H1 (cell line): Measurements from ENCODE around the gene SFMBT2. TPM values are rescaled to one million over a fixed set of nuclear protein-coding genes. Genes with fewer than 3 reads are reported as not detected.

Experiments
- CTCF ChIA-PET: fragments of 300-600 bp; sonication (Branson Sonifier 250); formaldehyde crosslinking; loops from one replicate; lab custom pipeline; 2021; ENCODE audit not compliant: partially characterized antibody; lab: Charles Lee
- POLR2A ChIA-PET: fragments of 300-600 bp; sonication (Branson Sonifier 250); formaldehyde crosslinking; loops from one replicate; lab custom pipeline; 2021; ENCODE audit warnings: inconsistent platforms; ENCODE audit not compliant: partially characterized antibody; lab: Charles Lee
- DNase-seq, 2 experiments: peaks; one replicate each; pipeline versions ENCODE4 v3.0.0 to v3.0.0-alpha.2; 2010 to 2022; ENCODE audit warnings: low spot score in 2 of 2, low read depth in 1 of 2, mixed read lengths in 1 of 2
- FAIRE-seq: peaks from 2 replicates; lab custom pipeline; 2011; peaks lifted over from hg19 to GRCh38; lab: Jason Lieb, UNC
- H2AFZ ChIP-seq: 2 replicates; pipeline ENCODE4 v1.8.1; 2012; ENCODE audit warnings: low read length, inconsistent platforms
- H2AK5ac ChIP-seq: 2 replicates; pipeline ENCODE4 v1.6.1; 2013; ENCODE audit warnings: low read depth, low read length
- H2BK120ac ChIP-seq: replicated peaks from 2 replicates; pipeline ENCODE3; 2013; ENCODE audit warnings: low read depth, low read length, inconsistent platforms
- H2BK12ac ChIP-seq: 2 replicates; pipeline ENCODE4 v1.6.1; 2013; ENCODE audit warnings: low read depth, low read length
- H2BK15ac ChIP-seq: 2 replicates; pipeline ENCODE4 v1.6.1; 2013; ENCODE audit warnings: low read length
- H2BK20ac ChIP-seq: 2 replicates; pipeline ENCODE4 v1.6.1; 2013; ENCODE audit warnings: low read length
- H2BK5ac ChIP-seq: 2 replicates; pipeline ENCODE4 v1.6.1; 2013; ENCODE audit warnings: low read depth, low read length
- H3K14ac ChIP-seq: 2 replicates; pipeline ENCODE4 v1.6.1; 2013; ENCODE audit warnings: inconsistent platforms; ENCODE audit not compliant: insufficient read length
- H3K18ac ChIP-seq: 2 replicates; pipeline ENCODE4 v1.6.1; 2013; ENCODE audit warnings: low read length; ENCODE audit errors: extremely low read depth
- H3K23ac ChIP-seq: 2 replicates; pipeline ENCODE4 v1.6.1; 2013; ENCODE audit warnings: inconsistent platforms; ENCODE audit not compliant: insufficient read length
- H3K23me2 ChIP-seq: 2 replicates; pipeline ENCODE4 v1.6.1; 2013; ENCODE audit warnings: low read depth, low read length
- H3K27ac ChIP-seq: 2 replicates; pipeline ENCODE4 v1.6.1; 2011; ENCODE audit warnings: low read depth, low read length, inconsistent platforms
- H3K27me3 ChIP-seq, 4 experiments: replicated peaks in 1 of 4; 1 replicate in 1 of 4; 2 replicates in 3 of 4; pipeline versions ENCODE4 v1.6.1 to v1.8.1; 2011 to 2013; ENCODE audit warnings: low read length in 3 of 4, mild to moderate bottlenecking in 3 of 4, inconsistent platforms in 2 of 4, mixed read lengths in 2 of 4, moderate library complexity in 1 of 4; ENCODE audit not compliant: control insufficient read depth in 3 of 4, insufficient read depth in 3 of 4; ENCODE audit errors: extremely low read depth in 1 of 4
- H3K36me3 ChIP-seq, 4 experiments: 2 replicates each; pipeline versions ENCODE4 v1.6.1 to v1.8.1; 2011 to 2013; ENCODE audit warnings: mild to moderate bottlenecking in 4 of 4, low read length in 3 of 4, moderate library complexity in 2 of 4, control low read depth in 1 of 4, inconsistent platforms in 1 of 4; ENCODE audit not compliant: insufficient read depth in 4 of 4, control insufficient read depth in 2 of 4
- H3K4ac ChIP-seq: replicated peaks from 2 replicates; pipeline ENCODE3; 2013; ENCODE audit warnings: low read length, low read depth, mixed read lengths, inconsistent platforms; ENCODE audit not compliant: insufficient read length
- H3K4me1 ChIP-seq, 4 experiments: replicated peaks in 1 of 4; 1 replicate in 1 of 4; 2 replicates in 3 of 4; pipeline versions ENCODE4 v1.6.1 to v1.8.1; 2011 to 2013; ENCODE audit warnings: low read length in 3 of 4, inconsistent platforms in 2 of 4, mixed read lengths in 1 of 4; ENCODE audit not compliant: insufficient read depth in 4 of 4, control insufficient read depth in 3 of 4
- H3K4me2 ChIP-seq, 2 experiments: 2 replicates each; pipeline versions ENCODE4 v1.6.1 to v1.8.1; 2011 to 2013; ENCODE audit warnings: low read depth in 2 of 2, low read length in 2 of 2, control low read depth in 1 of 2, inconsistent platforms in 1 of 2, mild to moderate bottlenecking in 1 of 2; ENCODE audit not compliant: insufficient read depth in 1 of 2
- H3K4me3 ChIP-seq, 4 experiments: fragments of 200-600, 300-600 bp in 1 of 4; sonication (generic), shearing (Covaris generic), sonication (Bioruptor Twin) in 1 of 4; 2 replicates each; pipeline versions ENCODE4 v1.5.1 to v1.8.1; 2011 to 2016; ENCODE audit warnings: low read length in 4 of 4, low read depth in 3 of 4, control low read depth in 2 of 4, inconsistent platforms in 2 of 4, mild to moderate bottlenecking in 2 of 4, mixed read lengths in 1 of 4, moderate library complexity in 1 of 4; ENCODE audit not compliant: insufficient read depth in 2 of 4; ENCODE audit errors: extremely low read depth in 1 of 4
- H3K56ac ChIP-seq: replicated peaks from 2 replicates; pipeline ENCODE3; 2013; ENCODE audit warnings: low read depth, mild to moderate bottlenecking, mixed read lengths, low read length, inconsistent platforms; ENCODE audit not compliant: insufficient read length
- H3K79me1 ChIP-seq: 2 replicates; pipeline ENCODE4 v1.6.1; 2013; ENCODE audit warnings: low read depth, low read length, control low read depth
- H3K79me2 ChIP-seq, 2 experiments: 2 replicates each; pipeline versions ENCODE4 v1.6.1 to v1.8.1; 2012 to 2013; ENCODE audit warnings: low read length in 2 of 2, mild to moderate bottlenecking in 2 of 2, inconsistent platforms in 1 of 2; ENCODE audit not compliant: insufficient read depth in 2 of 2, control insufficient read depth in 1 of 2
- H3K9ac ChIP-seq, 4 experiments: replicated peaks in 1 of 4; 1 replicate in 1 of 4; 2 replicates in 3 of 4; pipeline versions ENCODE4 v1.6.1 to v1.8.1; 2011 to 2013; ENCODE audit warnings: low read depth in 3 of 4, low read length in 3 of 4, control low read depth in 2 of 4, mild to moderate bottlenecking in 2 of 4, moderate library complexity in 2 of 4, inconsistent platforms in 1 of 4; ENCODE audit errors: extremely low read depth in 1 of 4
- H3K9me3 ChIP-seq, 2 experiments: 2 replicates each; pipeline versions ENCODE4 v1.6.1 to v1.8.1; 2012 to 2013; ENCODE audit warnings: mild to moderate bottlenecking in 2 of 2, moderate library complexity in 2 of 2, control low read depth in 1 of 2, inconsistent platforms in 1 of 2, low read depth in 1 of 2, low read length in 1 of 2, mixed read lengths in 1 of 2; ENCODE audit not compliant: insufficient read depth in 2 of 2
- H4K20me1 ChIP-seq, 2 experiments: replicated peaks in 1 of 2; 2 replicates each; pipeline versions ENCODE3 to v1.8.1; 2011 to 2013; ENCODE audit warnings: inconsistent platforms in 2 of 2, low read length in 2 of 2, mild to moderate bottlenecking in 1 of 2; ENCODE audit not compliant: insufficient read depth in 2 of 2, control insufficient read depth in 1 of 2
- H4K5ac ChIP-seq: 2 replicates; pipeline ENCODE4 v1.6.1; 2013; ENCODE audit warnings: low read length, low read depth, mixed read lengths, inconsistent platforms; ENCODE audit not compliant: insufficient read length
- H4K8ac ChIP-seq: 2 replicates; pipeline ENCODE4 v1.8.0; 2013; ENCODE audit warnings: mild to moderate bottlenecking, moderate library complexity, low read length, inconsistent platforms; ENCODE audit not compliant: insufficient read depth; ENCODE audit errors: extremely low read depth
- H4K91ac ChIP-seq: replicated peaks from 2 replicates; pipeline ENCODE3; 2013; ENCODE audit warnings: low read length, mixed read lengths, inconsistent platforms; ENCODE audit not compliant: insufficient read length
- BRCA1 ChIP-seq: IDR thresholded peaks from 2 replicates; pipeline ENCODE4 v1.6.1; 2012; ENCODE audit warnings: low read depth, low read length, improper control_type of control experiment
- CBX8 ChIP-seq: fragments of 300-800, 300-1000 bp; sonication (generic); IDR thresholded peaks from 2 replicates; pipeline ENCODE4 v1.7.1; 2016; ENCODE audit warnings: low read depth, low read length, borderline replicate concordance
- CTBP2 ChIP-seq: IDR thresholded peaks from 2 replicates; pipeline ENCODE4 v1.7.0; 2011; ENCODE audit warnings: borderline replicate concordance, mild to moderate bottlenecking, moderate library complexity, mixed read lengths, low read length; ENCODE audit not compliant: insufficient read depth, insufficient read length
- E2F6 ChIP-seq: IDR thresholded peaks from 2 replicates; pipeline ENCODE4 v1.6.1; 2012; ENCODE audit warnings: inconsistent platforms
- GTF2F1 ChIP-seq: IDR thresholded peaks from 2 replicates; pipeline ENCODE4 v1.6.1; 2012; ENCODE audit warnings: low read depth, low read length, improper control_type of control experiment, borderline replicate concordance
- HDAC6 ChIP-seq: IDR thresholded peaks from one replicate; pipeline ENCODE4 v1.7.1; 2012; ENCODE audit warnings: low read depth, mild to moderate bottlenecking, inconsistent platforms, low read length, moderate library complexity
- JUN ChIP-seq: IDR thresholded peaks from 2 replicates; pipeline ENCODE4 v1.6.1; 2011; ENCODE audit warnings: low read depth, mild to moderate bottlenecking, improper control_type of control experiment, low read length
- MAFK ChIP-seq: IDR thresholded peaks from 2 replicates; pipeline ENCODE4 v1.6.1; 2012; ENCODE audit warnings: low read depth, mild to moderate bottlenecking, improper control_type of control experiment, low read length
- SIN3A ChIP-seq, 2 experiments: IDR thresholded peaks in 1 of 2; conservative IDR thresholded peaks in 1 of 2; 2 replicates each; pipeline ENCODE4 v1.6.1; 2011 to 2012; ENCODE audit warnings: low read length in 2 of 2, improper control_type of control experiment in 1 of 2, low read depth in 1 of 2, mild to moderate bottlenecking in 1 of 2
- TCF12 ChIP-seq: IDR thresholded peaks from 2 replicates; pipeline ENCODE4 v1.6.1; 2011; ENCODE audit warnings: low read depth, mild to moderate bottlenecking, low read length
- TEAD4 ChIP-seq: IDR thresholded peaks from 2 replicates; pipeline ENCODE4 v1.6.1; 2012; ENCODE audit warnings: low read depth, low read length, inconsistent platforms, mixed read lengths
- WGBS, 2 experiments: shearing (Covaris generic) in 1 of 2; methylation state at CpG; one replicate each; pipeline versions ENCODE4 v1.1.6 to v1.1.7; 2013 to 2015; ENCODE audit warnings: low lambda C conversion rate in 2 of 2, mixed read lengths in 2 of 2, inconsistent platforms in 1 of 2, low coverage in 1 of 2, missing lambda C conversion rate in 1 of 2; ENCODE audit not compliant: insufficient replicate concordance in 2 of 2, insufficient coverage in 1 of 2, insufficient read length in 1 of 2; ENCODE audit errors: extremely low coverage in 1 of 2, missing lambda C conversion rate in 1 of 2; 5-methylcytosine and 5-hydroxymethylcytosine counted together
- polyA plus RNA-seq, 7 experiments: library from polyadenylated mRNA; depleted of rRNA in 3 of 7; stranded (reverse) in 5 of 7; unstranded in 2 of 7; fragments of >200 nt in 5 of 7; fragments of 200-250 nt in 2 of 7; gene quantifications; 1 replicate in 5 of 7; 2 replicates in 1 of 7; 4 replicates in 1 of 7; pipeline versions ENCODE4 v1.2.1 to v1.2.3, GENCODE V29; 2011 to 2013; ENCODE audit warnings: missing spikeins in 2 of 7, mixed read lengths in 2 of 7
- total RNA-seq: library from RNA; stranded (reverse); fragmentation: NEBNext Ultra II Directional; extraction: Animal tissue kit (Norgen Biotek cat#: 25700); gene quantifications from 2 replicates; pipeline ENCODE4 v1.2.1, GENCODE V29; 2021

The SFMBT2 gene
- total and polyA plus RNA-seq, 2 of the 8 experiments (the other 6 are each of a cell fraction or from before 2014, with no cell fraction given): 2.9 to 11.0 TPM

- WGBS, 2 experiments: 79% methylated on average over 4 of the region's 4 CpGs; no CpG with 5 or more reads in 1 of the 2 experiments
- H2AK5ac ChIP-seq: no peak overlapping the region
- H4K20me1 ChIP-seq: no peaks in the 10 kb centered on the region
- no peaks in the 10 kb centered on the region for H3K79me2 ChIP-seq
- no peak overlapping the region for H3K9ac ChIP-seq
- H3K79me1 ChIP-seq: no peaks in the 10 kb centered on the region
- H2BK20ac ChIP-seq: no peak overlapping the region
- ChIA-PET CTCF (interaction anchor here (1.4 kb wide), 1 partner anchor 151 kb away, joined by 3 read pairs; no protein-coding TSS in a partner anchor), POLR2A (no interaction called here)
- no peaks in the 10 kb centered on the region for H3K23me2 ChIP-seq
- no peak overlapping the region for H3K18ac ChIP-seq
- H2BK5ac ChIP-seq: no peak overlapping the region
- TF ChIP-seq E2F6 (no peak), CBX8 (no peak), BRCA1 (no peak), SIN3A (conservative IDR thresholded peaks at IDR 0.05 in 1 of 2, IDR thresholded peaks at IDR 0.05 in 1 of 2; ENCODE audit: low read depth in 1 of 2, low read length in 2 of 2) (no peak), GTF2F1 (no peak), TEAD4 (no peak), HDAC6 (no peak), MAFK (no peak), JUN (no peak), CTBP2 (no peak), TCF12 (no peak)
- H3K4me3 ChIP-seq: no peak overlapping the region
- H3K4me1 ChIP-seq: peaks cover 0 to 4% (median under 1%) of the 10 kb centered on the region in 4 experiments; a peak in 3 of 7 replicates
- H3K56ac ChIP-seq: no peak overlapping the region
- H2AFZ ChIP-seq: no peak overlapping the region
- no peak overlapping the region for H4K5ac ChIP-seq
- H4K8ac ChIP-seq: no peak overlapping the region
- H3K27me3 ChIP-seq: no peaks in the 10 kb centered on the region
- FAIRE-seq (no peak), DNase-seq (no peak)
- H3K27ac ChIP-seq: no peak overlapping the region
- H3K4ac ChIP-seq: no peak overlapping the region
- no peak overlapping the region for H2BK120ac ChIP-seq
- no peaks in the 10 kb centered on the region for H3K36me3 ChIP-seq
- H3K4me2 ChIP-seq: no peak overlapping the region
- no peak overlapping the region for H2BK15ac ChIP-seq
- H3K23ac ChIP-seq: no peak overlapping the region
- H2BK12ac ChIP-seq: no peak overlapping the region
- H4K91ac ChIP-seq: no peak overlapping the region
- no peaks in the 10 kb centered on the region for H3K9me3 ChIP-seq
- no peak overlapping the region for H3K14ac ChIP-seq
Measured at GRCh38 chr10:7150349-7150748, 260.5 kb downstream of the SFMBT2 start.
